Measurements from ENCODE around the gene CHST5.
"Not testable (repeated sequence)": the region's sequence is repeated elsewhere in the genome, so short reads cannot be mapped to it uniquely, and the experiment has no call there.

CHST5 gene

GRCh38 chr16:75548456-75548855 lies 12.5 kb upstream of the CHST5 start:
- DNase-seq: not testable (repeated sequence)

GRCh38 chr16:75546293-75546692 lies 10.4 kb upstream of the CHST5 start:
- DNase-seq: no peak

GRCh38 chr16:75545879-75546278 lies 10.0 kb upstream of the CHST5 start:
- not testable (repeated sequence) for DNase-seq

GRCh38 chr16:75542462-75542861 lies 6.6 kb upstream of the CHST5 start:
- not testable (repeated sequence) for DNase-seq

GRCh38 chr16:75541236-75541635 lies 5.3 kb upstream of the CHST5 start:
- DNase-seq: no peak

GRCh38 chr16:75538882-75539565 lies 3.1 kb upstream of the CHST5 start:
- not testable (repeated sequence) for DNase-seq

- no peak for DNase-seq
Measured at GRCh38 chr16:75537776-75538175, 1.9 kb upstream of the CHST5 start.

GRCh38 chr16:75535211-75535843 lies 581 bp downstream of the CHST5 start:
- DNase-seq: no peak

- DNase-seq: no peak
Measured at GRCh38 chr16:75534560-75535205, 1.2 kb downstream of the CHST5 start.

GRCh38 chr16:75532791-75533190 lies 3.1 kb downstream of the CHST5 start:
- DNase-seq: no peak

- no peak for DNase-seq
Measured at GRCh38 chr16:75532142-75532765, 3.7 kb downstream of the CHST5 start.

- no peak for DNase-seq
Measured at GRCh38 chr16:75529959-75530358, 5.9 kb downstream of the CHST5 start.

- no peak for DNase-seq
Measured at GRCh38 chr16:75529056-75529905, 6.6 kb downstream of the CHST5 start.

- DNase-seq: no peak
Measured at GRCh38 chr16:75527825-75528299, 8.0 kb downstream of the CHST5 start.

GRCh38 chr16:75526032-75526790 lies 9.7 kb downstream of the CHST5 start:
- DNase-seq: no peak

GRCh38 chr16:75519175-75519574 lies 16.7 kb downstream of the CHST5 start:
- no peak for DNase-seq

- DNase-seq: not testable (repeated sequence)
Measured at GRCh38 chr16:75516189-75516966, 19.5 kb downstream of the CHST5 start.

- no peak for DNase-seq
Measured at GRCh38 chr16:75514296-75514695, 21.6 kb downstream of the CHST5 start.

GRCh38 chr16:75506574-75506973 lies 29.3 kb downstream of the CHST5 start:
- DNase-seq: no peak

- no peak for DNase-seq
Measured at GRCh38 chr16:75506107-75506506, 29.8 kb downstream of the CHST5 start.

- no peak for DNase-seq
Measured at GRCh38 chr16:75503801-75504200, 32.1 kb downstream of the CHST5 start.

Data from stimulated activated naive CD4-positive, alpha-beta T cell treated with Interleukin-2 at 50 U/mL for 16 hours (primary cell).